ENCODE results near the gene GNAQ. TPM values are rescaled to one million over a fixed set of nuclear protein-coding genes. Genes with fewer than 3 reads are reported as not detected.
A peak's percentile ranks its signal among the peaks of the same experiment; 100 is the strongest.

The GNAQ gene
- polyA plus RNA-seq, 1 of the 3 experiments (the other 2 are of a cell fraction): 20.9 TPM

DNA sequence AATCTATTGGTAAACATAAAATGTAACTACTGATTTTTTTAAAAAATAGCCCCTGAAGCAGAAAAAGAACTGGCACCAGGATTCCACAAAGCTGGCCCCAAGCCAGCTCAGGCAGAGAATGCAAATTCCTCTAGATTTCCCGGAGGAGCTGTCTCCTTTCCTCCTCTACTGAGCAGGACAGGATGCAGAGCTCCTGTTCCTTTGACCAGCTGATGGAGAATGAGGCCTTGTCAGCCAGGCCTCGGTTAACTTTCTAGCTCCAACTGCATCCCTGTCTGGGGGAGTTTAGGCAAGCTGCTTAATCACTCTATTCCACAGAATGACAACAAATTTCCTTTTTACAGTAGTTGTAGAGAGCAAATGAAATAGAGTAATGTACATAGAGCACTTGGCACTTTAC is 155.5 kb downstream of the GNAQ start:
- H3K4me3 ChIP-seq (ENCODE audit: low read depth in 2 of 2, low read length in 1 of 2): no peak overlapping the region
- ChIA-PET POLR2A (no interaction called here), CTCF (interaction anchor here (1.2 to 1.6 kb wide), 3 partner anchors 9 to 26 kb away, joined by 3 to 4 read pairs (median 3); no protein-coding TSS in a partner anchor)
- peak overlapping the region; percentile 66; the same call in 1 of the 2 replicates for H3K4me2 ChIP-seq
- H3K36me3 ChIP-seq (replicated peaks in 1 of 2; ENCODE audit: control insufficient read depth in 1 of 2, insufficient read depth in 2 of 2, low read length in 1 of 2): no peaks in the 10 kb centered on the region
- 9% methylated on average over 2 of the region's 2 CpGs for WGBS (ENCODE audit: low lambda C conversion rate)
- no peaks in the 10 kb centered on the region; the same call in 1 of the 2 replicates for H4K20me1 ChIP-seq (ENCODE audit: insufficient read depth)
- H2AFZ ChIP-seq (ENCODE audit: low read depth): no peak overlapping the region
- peaks cover 15 to 37% of the 10 kb centered on the region in 2 experiments for H3K4me1 ChIP-seq (ENCODE audit: control insufficient read depth in 1 of 2, insufficient read depth in 2 of 2, low read depth in 1 of 2, low read length in 1 of 2)
- no peaks in the 10 kb centered on the region for H3K9me2 ChIP-seq
- H3K27ac ChIP-seq (ENCODE audit: low read depth in 2 of 2, low read length in 1 of 2): peak overlapping the region; percentile 47 to 88; a peak in 3 of 4 replicates
- TF ChIP-seq, protein P1, sequence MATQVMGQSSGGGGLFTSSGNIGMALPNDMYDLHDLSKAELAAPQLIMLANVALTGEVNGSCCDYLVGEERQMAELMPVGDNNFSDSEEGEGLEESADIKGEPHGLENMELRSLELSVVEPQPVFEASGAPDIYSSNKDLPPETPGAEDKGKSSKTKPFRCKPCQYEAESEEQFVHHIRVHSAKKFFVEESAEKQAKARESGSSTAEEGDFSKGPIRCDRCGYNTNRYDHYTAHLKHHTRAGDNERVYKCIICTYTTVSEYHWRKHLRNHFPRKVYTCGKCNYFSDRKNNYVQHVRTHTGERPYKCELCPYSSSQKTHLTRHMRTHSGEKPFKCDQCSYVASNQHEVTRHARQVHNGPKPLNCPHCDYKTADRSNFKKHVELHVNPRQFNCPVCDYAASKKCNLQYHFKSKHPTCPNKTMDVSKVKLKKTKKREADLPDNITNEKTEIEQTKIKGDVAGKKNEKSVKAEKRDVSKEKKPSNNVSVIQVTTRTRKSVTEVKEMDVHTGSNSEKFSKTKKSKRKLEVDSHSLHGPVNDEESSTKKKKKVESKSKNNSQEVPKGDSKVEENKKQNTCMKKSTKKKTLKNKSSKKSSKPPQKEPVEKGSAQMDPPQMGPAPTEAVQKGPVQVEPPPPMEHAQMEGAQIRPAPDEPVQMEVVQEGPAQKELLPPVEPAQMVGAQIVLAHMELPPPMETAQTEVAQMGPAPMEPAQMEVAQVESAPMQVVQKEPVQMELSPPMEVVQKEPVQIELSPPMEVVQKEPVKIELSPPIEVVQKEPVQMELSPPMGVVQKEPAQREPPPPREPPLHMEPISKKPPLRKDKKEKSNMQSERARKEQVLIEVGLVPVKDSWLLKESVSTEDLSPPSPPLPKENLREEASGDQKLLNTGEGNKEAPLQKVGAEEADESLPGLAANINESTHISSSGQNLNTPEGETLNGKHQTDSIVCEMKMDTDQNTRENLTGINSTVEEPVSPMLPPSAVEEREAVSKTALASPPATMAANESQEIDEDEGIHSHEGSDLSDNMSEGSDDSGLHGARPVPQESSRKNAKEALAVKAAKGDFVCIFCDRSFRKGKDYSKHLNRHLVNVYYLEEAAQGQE (IDR thresholded peaks at IDR 0.05; ENCODE audit: low read depth, low read length): 0 out of 2 replicates have a peak, but pooled peaks have one; percentile 16
- no peak for TF ChIP-seq POLR2AphosphoS5 (IDR thresholded peaks at IDR 0.05; ENCODE audit: low read depth, low read length)
- TF ChIP-seq NFIC (IDR thresholded peaks at IDR 0.05; ENCODE audit: borderline replicate concordance): peak; percentile 76
- 0 out of 2 replicates have a peak, but pooled peaks have one; percentile 19 for TF ChIP-seq MAX (IDR thresholded peaks at IDR 0.05; ENCODE audit: low read depth)
- peak; percentile 76 for TF ChIP-seq TCF12 (IDR thresholded peaks at IDR 0.05)
- TF ChIP-seq, protein P2, sequence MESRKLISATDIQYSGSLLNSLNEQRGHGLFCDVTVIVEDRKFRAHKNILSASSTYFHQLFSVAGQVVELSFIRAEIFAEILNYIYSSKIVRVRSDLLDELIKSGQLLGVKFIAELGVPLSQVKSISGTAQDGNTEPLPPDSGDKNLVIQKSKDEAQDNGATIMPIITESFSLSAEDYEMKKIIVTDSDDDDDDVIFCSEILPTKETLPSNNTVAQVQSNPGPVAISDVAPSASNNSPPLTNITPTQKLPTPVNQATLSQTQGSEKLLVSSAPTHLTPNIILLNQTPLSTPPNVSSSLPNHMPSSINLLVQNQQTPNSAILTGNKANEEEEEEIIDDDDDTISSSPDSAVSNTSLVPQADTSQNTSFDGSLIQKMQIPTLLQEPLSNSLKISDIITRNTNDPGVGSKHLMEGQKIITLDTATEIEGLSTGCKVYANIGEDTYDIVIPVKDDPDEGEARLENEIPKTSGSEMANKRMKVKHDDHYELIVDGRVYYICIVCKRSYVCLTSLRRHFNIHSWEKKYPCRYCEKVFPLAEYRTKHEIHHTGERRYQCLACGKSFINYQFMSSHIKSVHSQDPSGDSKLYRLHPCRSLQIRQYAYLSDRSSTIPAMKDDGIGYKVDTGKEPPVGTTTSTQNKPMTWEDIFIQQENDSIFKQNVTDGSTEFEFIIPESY (IDR thresholded peaks at IDR 0.05; ENCODE audit: borderline replicate concordance, low read depth): no peak
- TF ChIP-seq, protein P3, sequence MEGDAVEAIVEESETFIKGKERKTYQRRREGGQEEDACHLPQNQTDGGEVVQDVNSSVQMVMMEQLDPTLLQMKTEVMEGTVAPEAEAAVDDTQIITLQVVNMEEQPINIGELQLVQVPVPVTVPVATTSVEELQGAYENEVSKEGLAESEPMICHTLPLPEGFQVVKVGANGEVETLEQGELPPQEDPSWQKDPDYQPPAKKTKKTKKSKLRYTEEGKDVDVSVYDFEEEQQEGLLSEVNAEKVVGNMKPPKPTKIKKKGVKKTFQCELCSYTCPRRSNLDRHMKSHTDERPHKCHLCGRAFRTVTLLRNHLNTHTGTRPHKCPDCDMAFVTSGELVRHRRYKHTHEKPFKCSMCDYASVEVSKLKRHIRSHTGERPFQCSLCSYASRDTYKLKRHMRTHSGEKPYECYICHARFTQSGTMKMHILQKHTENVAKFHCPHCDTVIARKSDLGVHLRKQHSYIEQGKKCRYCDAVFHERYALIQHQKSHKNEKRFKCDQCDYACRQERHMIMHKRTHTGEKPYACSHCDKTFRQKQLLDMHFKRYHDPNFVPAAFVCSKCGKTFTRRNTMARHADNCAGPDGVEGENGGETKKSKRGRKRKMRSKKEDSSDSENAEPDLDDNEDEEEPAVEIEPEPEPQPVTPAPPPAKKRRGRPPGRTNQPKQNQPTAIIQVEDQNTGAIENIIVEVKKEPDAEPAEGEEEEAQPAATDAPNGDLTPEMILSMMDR (IDR thresholded peaks at IDR 0.05): no peak
- no peak for TF ChIP-seq MXI1 (IDR thresholded peaks at IDR 0.05; ENCODE audit: low read depth, low read length)
- TF ChIP-seq PBX3 (IDR thresholded peaks at IDR 0.05): peak; percentile 71
- peak; percentile 38; the same call in 1 of the 2 replicates for TF ChIP-seq SIN3A (IDR thresholded peaks at IDR 0.05; ENCODE audit: borderline replicate concordance, low read depth, low read length)
- no peak for TF ChIP-seq FOSL2 (IDR thresholded peaks at IDR 0.05; ENCODE audit: borderline replicate concordance, low read depth)
- 0 out of 4 replicates have a peak, but pooled peaks of 1 of the 2 experiments have one; percentile 15 for TF ChIP-seq EP300 (IDR thresholded peaks at IDR 0.05; ENCODE audit: borderline replicate concordance in 1 of 2, low read depth in 1 of 2, low read length in 1 of 2)
- peaks cover 59% of the 10 kb centered on the region for H3K79me2 ChIP-seq (ENCODE audit: insufficient read depth)
- peak overlapping the region; percentile 31; the same call in 1 of the 2 replicates for H3K9ac ChIP-seq
- peaks cover 19% of the 10 kb centered on the region for H3F3A ChIP-seq (replicated peaks; ENCODE audit: insufficient read depth)
- peak; percentile 43 for DNase-seq
- no peaks in the 10 kb centered on the region for H3K27me3 ChIP-seq (ENCODE audit: insufficient read depth)
- H3K9me3 ChIP-seq: no peaks in the 10 kb centered on the region

All from SK-N-SH (cell line).